OCI-LY7 (cell line): Measurements from ENCODE around the gene PDCD5. TPM values are rescaled to one million over a fixed set of nuclear protein-coding genes. Genes with fewer than 3 reads are reported as not detected.

Source experiments
- Bru-seq: library from RNA; stranded (reverse); fragments of 400-500 nt; gene quantifications from one replicate; lab custom pipeline; 2021; lab: Mats Ljungman, UMichigan
- BruChase-seq, 2 experiments: library from RNA; stranded (reverse); fragments of 400-500 nt; gene quantifications; one replicate each; lab custom pipeline; 2021; lab: Mats Ljungman, UMichigan
- BruUV-seq: library from RNA; stranded (reverse); fragments of 400-500 nt; replicated peaks from 2 replicates; lab custom pipeline; 2021; lab: Mats Ljungman, UMichigan
- CTCF ChIA-PET: fragments of 300-600 bp; sonication (Branson Sonifier 250); formaldehyde crosslinking; loops from one replicate; lab custom pipeline; 2022; ENCODE audit warnings: antibody characterized with exemption; ENCODE audit not compliant: unreplicated experiment; lab: Charles Lee
- POLR2A ChIA-PET: fragments of 300-600 bp; sonication (Branson Sonifier 250); formaldehyde crosslinking; loops from one replicate; lab custom pipeline; 2022; ENCODE audit warnings: antibody characterized with exemption; lab: Charles Lee
- DNase-seq: peaks from one replicate; pipeline ENCODE4 v3.0.0-alpha.2; 2015; ENCODE audit warnings: low spot score
- H2AFZ ChIP-seq: fragments of 200-600 bp; sonication (generic), shearing (Covaris generic); 2 replicates; pipeline ENCODE4 v1.6.1; 2014; ENCODE audit warnings: mild to moderate bottlenecking, antibody characterized with exemption, low read length, moderate library complexity
- H3K27ac ChIP-seq: fragments of 200-600 bp; sonication (generic); 2 replicates; pipeline ENCODE4 v1.5.1; 2014; ENCODE audit warnings: mixed run types, low read depth, mild to moderate bottlenecking, moderate library complexity, low read length, inconsistent platforms; ENCODE audit not compliant: poor library complexity, severe bottlenecking
- H3K36me3 ChIP-seq: fragments of 200-600 bp; sonication (generic); 2 replicates; pipeline ENCODE4 v1.6.1; 2014; ENCODE audit warnings: mild to moderate bottlenecking, antibody characterized with exemption, low read length, moderate library complexity, mixed read lengths; ENCODE audit not compliant: insufficient read depth
- H3K4me1 ChIP-seq: fragments of 200-600 bp; sonication (generic); 2 replicates; pipeline ENCODE4 v1.5.1; 2014; ENCODE audit warnings: mild to moderate bottlenecking, low read length; ENCODE audit not compliant: insufficient read depth, poor library complexity, severe bottlenecking
- H3K4me2 ChIP-seq: fragments of 200-600 bp; sonication (generic); 2 replicates; pipeline ENCODE4 v1.6.1; 2014; ENCODE audit warnings: mild to moderate bottlenecking, low read length
- H3K4me3 ChIP-seq: fragments of 200-600 bp; sonication (generic); 2 replicates; pipeline ENCODE4 v1.5.1; 2014; ENCODE audit warnings: mild to moderate bottlenecking, low read depth, low read length; ENCODE audit not compliant: poor library complexity, severe bottlenecking
- H3K79me2 ChIP-seq: fragments of 200-600 bp; sonication (generic); 2 replicates; pipeline ENCODE4 v1.6.1; 2016; ENCODE audit warnings: low read depth, mild to moderate bottlenecking, low read length, moderate library complexity, mixed read lengths; ENCODE audit not compliant: insufficient read depth
- H3K9me2 ChIP-seq: fragments of 200-600 bp; sonication (generic); 2 replicates; pipeline ENCODE4 v1.6.1; 2016; ENCODE audit warnings: mild to moderate bottlenecking, low read length, mixed read lengths; ENCODE audit not compliant: insufficient read depth
- H3K9me3 ChIP-seq: fragments of 200-600 bp; sonication (generic); 2 replicates; pipeline ENCODE4 v1.6.1; 2014; ENCODE audit warnings: mild to moderate bottlenecking, mixed run types, low read length, mixed read lengths
- H4K20me1 ChIP-seq: fragments of 200-600 bp; sonication (generic); 2 replicates; pipeline ENCODE4 v1.6.1; 2014; ENCODE audit warnings: mild to moderate bottlenecking, antibody characterized with exemption, low read length, moderate library complexity, mixed read lengths; ENCODE audit not compliant: insufficient read depth
- CTCF ChIP-seq: fragments of 200-600 bp; sonication (generic); conservative IDR thresholded peaks from 2 replicates; pipeline ENCODE4 v1.5.1; 2014; ENCODE audit warnings: mild to moderate bottlenecking, antibody characterized with exemption, low read length, moderate library complexity, mixed read lengths
- EZH2phosphoT487 ChIP-seq: fragments of 200-600 bp; sonication (generic); IDR thresholded peaks from 2 replicates; pipeline ENCODE4 v1.6.1; 2018; ENCODE audit warnings: low read depth, borderline replicate concordance, mild to moderate bottlenecking, mixed run types, antibody characterized with exemption, low read length, moderate library complexity, mixed read lengths
- intact Hi-C: fragments of 100-400 bp; cut with micrococcal nuclease; formaldehyde crosslinking; loops from one replicate; pipeline ENCODE4 v1.10.0; 2022; ENCODE audit not compliant: unreplicated experiment
- long read RNA-seq: library from polyadenylated mRNA; stranded (forward); transcript quantifications from one replicate; pipeline ENCODE4 v2.0.0, GENCODE V29; 2022
- total RNA-seq, 2 experiments: library from RNA; depleted of rRNA in 1 of 2; stranded (reverse); fragments of >200 nt in 1 of 2; shearing (Covaris generic) in 1 of 2; gene quantifications; 2 replicates each; pipeline ENCODE4 v1.2.3, GENCODE V29; 2014 to 2022

The PDCD5 gene
- 162 and 200 TPM in 2 replicates for total RNA-seq (2014; rRNA removed; shearing (Covaris generic))
- 170 and 186 TPM in 2 replicates for total RNA-seq (2022)
- percentile 93 among the genes with signal in this experiment for Bru-seq, nascent RNA
- BruChase-seq, experiment 1, labeled RNA remaining after a 6-hour chase = percentile 89 among the genes with signal in this experiment
- BruChase-seq, experiment 2, labeled RNA remaining after a 2-hour chase = percentile 87 among the genes with signal in this experiment
- long read RNA-seq, transcript PDCD5-204 (6 exons, 601 nt) = minor isoform, 9 of 218 reads
- long read RNA-seq, transcript PDCD5-207 (6 exons, 699 nt) = major isoform, 158 of 218 reads
- long read RNA-seq, transcript PDCD5-205 (4 exons, 480 nt) = minor isoform, 33 of 218 reads
- long read RNA-seq, partial matches to known transcripts = 6 of 218 reads
- long read RNA-seq, other reads (novel, unspliced or antisense) = 8 of 218 reads

- peak; percentile 95 for DNase-seq
- TF ChIP-seq EZH2phosphoT487 = no peak
- TF ChIP-seq CTCF = no peak
- Histone ChIP-seq H3K79me2 (peaks cover 16% of the 10 kb centered on the region), H3K4me1 (peaks cover 10% of the 10 kb centered on the region), H3K9me3 (no peaks in the 10 kb centered on the region), H2AFZ (peak within 1 kb of the TSS; percentile 99), H3K36me3 (peaks cover 39% of the 10 kb centered on the region), H3K9me2 (no peaks in the 10 kb centered on the region), H4K20me1 (peaks cover 6% of the 10 kb centered on the region; the same call in 1 of the 2 replicates), H3K27ac (peak within 1 kb of the TSS; percentile 32), H3K4me2 (peak within 1 kb of the TSS; percentile 89), H3K4me3 (peak within 1 kb of the TSS; percentile 93)
- intact Hi-C loops = loop anchor here (5.0 to 10.0 kb wide), 3 partner anchors 176 to 791 kb away; partner anchors contain the start of genes CEBPG and DPY19L3
- CTCF ChIA-PET = no interaction called here
- POLR2A ChIA-PET = interaction anchor here (0.6 to 0.7 kb wide), 2 partner anchors 177 to 1180 kb away, joined by 3 to 4 read pairs; no protein-coding TSS in a partner anchor
- no TSS peak for BruUV-seq
Measured at GRCh38 chr19:32580901-32581704, at the start of gene PDCD5. TSS of gene PDCD5 (plus strand) at chr19:32581190. CDS start at chr19:32581262, 72 bp downstream.

GRCh38 chr19:32532233-32532632 is 48.8 kb upstream of the PDCD5 start:
- no peak overlapping the region for H2AFZ ChIP-seq
- no peaks in the 10 kb centered on the region for H3K79me2 ChIP-seq
- H3K9me3 ChIP-seq = 0 out of 2 replicates have a peak, but pooled peaks cover 10% of the 10 kb centered on the region
- ChIA-PET CTCF (no interaction called here), POLR2A (no interaction called here)
- intact Hi-C loops = no loop called here
- no peak overlapping the region for H3K27ac ChIP-seq
- no peak overlapping the region for H3K4me2 ChIP-seq
- H3K9me2 ChIP-seq = no peaks in the 10 kb centered on the region
- no peaks in the 10 kb centered on the region for H3K4me1 ChIP-seq
- H4K20me1 ChIP-seq = no peaks in the 10 kb centered on the region
- H3K4me3 ChIP-seq = no peak overlapping the region
- no TSS peak for BruUV-seq
- DNase-seq = no peak
- no peaks in the 10 kb centered on the region for H3K36me3 ChIP-seq
- TF ChIP-seq EZH2phosphoT487 (no peak), CTCF (no peak)
